Measurements from ENCODE around the gene SLAIN1. TPM values are rescaled to one million over a fixed set of nuclear protein-coding genes. Genes with fewer than 3 reads are reported as not detected.

The SLAIN1 gene
- total and polyA plus RNA-seq, 2 of the 8 experiments (the other 6 are each of a cell fraction or from before 2014, with no cell fraction given), result 35.0 to 37.7 TPM

DNA sequence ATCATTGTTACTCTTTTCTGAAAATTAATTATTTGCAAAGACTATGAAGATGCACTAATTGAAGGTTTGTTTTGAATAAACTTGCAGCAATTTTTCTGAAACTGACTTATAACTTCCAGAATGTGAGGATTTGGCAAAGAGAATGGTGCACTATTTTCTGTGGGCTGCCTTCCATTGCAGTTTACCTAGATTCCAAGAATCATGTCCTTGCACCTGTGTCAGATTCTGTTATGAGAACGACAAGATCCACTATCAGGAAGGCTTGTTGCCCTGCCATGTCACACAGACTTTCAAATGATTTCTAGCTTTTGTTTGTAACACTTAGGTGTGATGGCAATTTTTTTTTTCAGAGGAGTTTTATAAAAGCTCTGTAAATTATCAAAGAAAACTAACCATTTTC lies 5.6 kb upstream of the SLAIN1 start:
- no peak overlapping the region for H4K8ac ChIP-seq (ENCODE audit: extremely low read depth, insufficient read depth, low read length)
- no peak overlapping the region for H3K4ac ChIP-seq (replicated peaks; ENCODE audit: insufficient read length, low read depth, low read length)
- no peak overlapping the region for H3K23ac ChIP-seq (ENCODE audit: insufficient read length)
- H4K5ac ChIP-seq (ENCODE audit: insufficient read length, low read depth, low read length), result no peak overlapping the region
- no peak overlapping the region for H2BK12ac ChIP-seq (ENCODE audit: low read depth, low read length)
- no peak overlapping the region for H3K9ac ChIP-seq (replicated peaks in 1 of 4; ENCODE audit: extremely low read depth in 1 of 4, low read depth in 3 of 4, low read length in 3 of 4)
- WGBS, 2 experiments (ENCODE audit: extremely low coverage in 1 of 2, insufficient coverage in 1 of 2, insufficient read length in 1 of 2, insufficient replicate concordance in 2 of 2, low coverage in 1 of 2, low lambda C conversion rate in 2 of 2, missing lambda C conversion rate in 1 of 2), result 100% methylated on average over 1 of the region's 1 CpG; no CpG with 5 or more reads in 1 of the 2 experiments
- H3K9me3 ChIP-seq (ENCODE audit: insufficient read depth in 2 of 2, low read depth in 1 of 2, low read length in 1 of 2), result no peaks in the 10 kb centered on the region
- no peaks in the 10 kb centered on the region for H3K23me2 ChIP-seq (ENCODE audit: low read depth, low read length)
- no peak overlapping the region for H3K56ac ChIP-seq (replicated peaks; ENCODE audit: insufficient read length, low read depth, low read length)
- peaks cover 0 to 5% (median 2%) of the 10 kb centered on the region in 4 experiments; a peak in 3 of 7 replicates for H3K4me1 ChIP-seq (replicated peaks in 1 of 4; ENCODE audit: control insufficient read depth in 3 of 4, insufficient read depth in 4 of 4, low read length in 3 of 4)
- no peaks in the 10 kb centered on the region; a peak in 1 of 7 replicates for H3K27me3 ChIP-seq (replicated peaks in 1 of 4; ENCODE audit: control insufficient read depth in 3 of 4, extremely low read depth in 1 of 4, insufficient read depth in 3 of 4, low read length in 3 of 4)
- H4K91ac ChIP-seq (replicated peaks; ENCODE audit: insufficient read length, low read length), result no peak overlapping the region
- H3K36me3 ChIP-seq (ENCODE audit: control insufficient read depth in 2 of 4, insufficient read depth in 4 of 4, low read length in 3 of 4), result no peaks in the 10 kb centered on the region
- DNase-seq (ENCODE audit: low read depth in 1 of 2, low spot score in 2 of 2), result no peak
- H2BK20ac ChIP-seq (ENCODE audit: low read length), result no peak overlapping the region
- CTCF ChIA-PET (ENCODE audit: partially characterized antibody), result interaction anchor here (0.6 kb wide), 2 partner anchors 17 to 25 kb away, joined by 3 read pairs; no protein-coding TSS in a partner anchor
- H2AK5ac ChIP-seq (ENCODE audit: low read depth, low read length), result no peak overlapping the region
- H4K20me1 ChIP-seq (replicated peaks in 1 of 2; ENCODE audit: control insufficient read depth in 1 of 2, insufficient read depth in 2 of 2, low read length in 2 of 2), result no peaks in the 10 kb centered on the region
- no peak overlapping the region for H2BK5ac ChIP-seq (ENCODE audit: low read depth, low read length)
- no peak overlapping the region for H2AFZ ChIP-seq (ENCODE audit: low read length)
- H3K14ac ChIP-seq (ENCODE audit: insufficient read length), result no peak overlapping the region
- H3K79me2 ChIP-seq (ENCODE audit: control insufficient read depth in 1 of 2, insufficient read depth in 2 of 2, low read length in 2 of 2), result no peaks in the 10 kb centered on the region
- H3K4me3 ChIP-seq (ENCODE audit: extremely low read depth in 1 of 4, insufficient read depth in 2 of 4, low read depth in 3 of 4, low read length in 4 of 4), result no peak overlapping the region
- no peak overlapping the region for H3K27ac ChIP-seq (ENCODE audit: low read depth, low read length)
- no peak for FAIRE-seq
- H3K4me2 ChIP-seq (ENCODE audit: insufficient read depth in 1 of 2, low read depth in 2 of 2, low read length in 2 of 2), result no peak overlapping the region
- H2BK120ac ChIP-seq (replicated peaks; ENCODE audit: low read depth, low read length), result no peak overlapping the region
- no peak overlapping the region for H2BK15ac ChIP-seq (ENCODE audit: low read length)
- no peaks in the 10 kb centered on the region for H3K79me1 ChIP-seq (ENCODE audit: low read depth, low read length)
- POLR2A ChIA-PET (ENCODE audit: partially characterized antibody), result no interaction called here
- H3K18ac ChIP-seq (ENCODE audit: extremely low read depth, low read length), result no peak overlapping the region
- TF ChIP-seq HDAC2 (IDR thresholded peaks at IDR 0.05; ENCODE audit: borderline replicate concordance in 1 of 2, low read depth in 2 of 2, low read length in 2 of 2), result no peak
- no peak for TF ChIP-seq SP1 (IDR thresholded peaks at IDR 0.05; ENCODE audit: low read depth, low read length)
- no peak for TF ChIP-seq HDAC6 (IDR thresholded peaks at IDR 0.05; ENCODE audit: low read depth, low read length)
- TF ChIP-seq PHF8 (conservative IDR thresholded peaks at IDR 0.05; ENCODE audit: low read depth, low read length), result no peak
- TF ChIP-seq EGR1 (IDR thresholded peaks at IDR 0.05; ENCODE audit: borderline replicate concordance, low read depth, low read length), result no peak
- TF ChIP-seq MAFK (IDR thresholded peaks at IDR 0.05; ENCODE audit: low read depth, low read length), result no peak
- TF ChIP-seq BACH1 (IDR thresholded peaks at IDR 0.05; ENCODE audit: low read length), result no peak
- TF ChIP-seq CHD2 (IDR thresholded peaks at IDR 0.05; ENCODE audit: low read length), result no peak
- no peak for TF ChIP-seq TBP (IDR thresholded peaks at IDR 0.05; ENCODE audit: low read depth, low read length)
- TF ChIP-seq YY1 (IDR thresholded peaks at IDR 0.05; ENCODE audit: low read depth, low read length), result no peak

Measured in H1 (cell line).